NCI-H510A (cell line): Measurements from ENCODE around the gene DTHD1.

Source experiments
- DNase-seq: peaks from one replicate; lab custom pipeline; 2025; lab: John Stamatoyannopoulos, UW

DTHD1 gene

GRCh38 chr4:36269533-36270173 lies 11.8 kb upstream of the DTHD1 start:
- no peak for DNase-seq

GRCh38 chr4:36273276-36273675 lies 8.1 kb upstream of the DTHD1 start:
- no peak for DNase-seq

- DNase-seq, result no peak
Measured at GRCh38 chr4:36274158-36274557, 7.3 kb upstream of the DTHD1 start.

GRCh38 chr4:36277533-36277932 lies 3.9 kb upstream of the DTHD1 start:
- no peak for DNase-seq

- DNase-seq, result no peak
Measured at GRCh38 chr4:36278789-36279188, 2.6 kb upstream of the DTHD1 start.

- DNase-seq, result no peak
Measured at GRCh38 chr4:36280555-36280954, 861 bp upstream of the DTHD1 start.

- DNase-seq, result no peak
Measured at GRCh38 chr4:36282503-36283030, 1.2 kb downstream of the DTHD1 start.

GRCh38 chr4:36283912-36284465 lies 2.6 kb downstream of the DTHD1 start:
- DNase-seq, result no peak

GRCh38 chr4:36285784-36286480 lies 4.5 kb downstream of the DTHD1 start:
- no peak for DNase-seq

- no peak for DNase-seq
Measured at GRCh38 chr4:36286481-36286871, 5.1 kb downstream of the DTHD1 start.

GRCh38 chr4:36288731-36289426 lies 7.5 kb downstream of the DTHD1 start:
- DNase-seq, result no peak

- DNase-seq, result no peak
Measured at GRCh38 chr4:36290641-36291040, 9.2 kb downstream of the DTHD1 start.

- DNase-seq, result no peak
Measured at GRCh38 chr4:36292556-36293188, 11.3 kb downstream of the DTHD1 start.

- DNase-seq, result no peak
Measured at GRCh38 chr4:36301127-36301526, 19.7 kb downstream of the DTHD1 start.

- no peak for DNase-seq
Measured at GRCh38 chr4:36303426-36304137, 22.2 kb downstream of the DTHD1 start.

GRCh38 chr4:36304138-36304681 lies 22.8 kb downstream of the DTHD1 start:
- no peak for DNase-seq

GRCh38 chr4:36308150-36308549 lies 26.7 kb downstream of the DTHD1 start:
- no peak for DNase-seq

- no peak for DNase-seq
Measured at GRCh38 chr4:36310216-36310615, 28.8 kb downstream of the DTHD1 start.

- DNase-seq, result no peak
Measured at GRCh38 chr4:36310793-36311192, 29.4 kb downstream of the DTHD1 start.

- no peak for DNase-seq
Measured at GRCh38 chr4:36312511-36312910, 31.1 kb downstream of the DTHD1 start.

GRCh38 chr4:36313301-36313700 lies 31.9 kb downstream of the DTHD1 start:
- DNase-seq, result no peak
